ENCODE measurements around the gene GPSM3.

Gene GPSM3

DNA sequence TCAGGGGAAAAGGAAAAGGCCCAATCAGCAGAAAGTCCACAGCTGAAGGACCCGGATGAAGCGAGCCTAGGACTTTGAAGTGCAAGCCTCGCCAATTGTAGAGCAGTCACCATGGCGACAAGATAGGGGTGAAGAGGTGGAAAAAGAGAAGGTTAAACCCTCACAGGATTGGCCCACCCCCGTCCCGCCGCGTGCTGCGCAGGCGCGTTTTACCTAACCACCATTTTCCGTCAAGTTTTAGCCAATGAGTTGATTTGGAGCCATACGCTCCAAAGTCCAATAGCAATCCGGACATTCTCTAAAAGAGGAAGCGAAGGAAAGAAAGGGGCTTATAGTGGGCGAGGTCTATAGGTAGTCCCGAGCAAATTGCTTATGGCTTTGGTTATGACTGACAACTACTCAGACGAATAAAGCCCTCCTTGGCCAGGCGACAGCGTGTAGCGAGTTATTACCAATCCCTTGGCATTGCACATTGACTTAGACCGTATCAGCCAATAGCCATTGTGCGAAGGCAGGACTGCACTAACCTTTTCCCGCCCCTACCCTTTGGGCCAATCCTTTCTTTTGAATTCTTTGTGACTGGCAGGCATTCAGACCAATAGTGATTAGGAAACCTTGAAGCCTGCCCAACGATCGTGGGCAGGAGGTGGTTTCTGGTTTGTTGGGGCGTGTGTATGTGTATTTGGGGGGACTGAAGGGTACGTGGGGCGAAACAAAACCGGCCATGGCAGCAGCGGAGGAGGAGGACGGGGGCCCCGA is 14.5 kb downstream of the GPSM3 start, which contains the start of gene RNF5:
Gene RNF5, plus strand, starts transcription at position 618 of the 759 bp plus-strand sequence. Its CDS starts 107 bp downstream, at position 725.
- intact Hi-C loops (cut with DNase I) = no loop called here
- DNase-seq = peak; percentile 88 to 100 (median 96)

DNA sequence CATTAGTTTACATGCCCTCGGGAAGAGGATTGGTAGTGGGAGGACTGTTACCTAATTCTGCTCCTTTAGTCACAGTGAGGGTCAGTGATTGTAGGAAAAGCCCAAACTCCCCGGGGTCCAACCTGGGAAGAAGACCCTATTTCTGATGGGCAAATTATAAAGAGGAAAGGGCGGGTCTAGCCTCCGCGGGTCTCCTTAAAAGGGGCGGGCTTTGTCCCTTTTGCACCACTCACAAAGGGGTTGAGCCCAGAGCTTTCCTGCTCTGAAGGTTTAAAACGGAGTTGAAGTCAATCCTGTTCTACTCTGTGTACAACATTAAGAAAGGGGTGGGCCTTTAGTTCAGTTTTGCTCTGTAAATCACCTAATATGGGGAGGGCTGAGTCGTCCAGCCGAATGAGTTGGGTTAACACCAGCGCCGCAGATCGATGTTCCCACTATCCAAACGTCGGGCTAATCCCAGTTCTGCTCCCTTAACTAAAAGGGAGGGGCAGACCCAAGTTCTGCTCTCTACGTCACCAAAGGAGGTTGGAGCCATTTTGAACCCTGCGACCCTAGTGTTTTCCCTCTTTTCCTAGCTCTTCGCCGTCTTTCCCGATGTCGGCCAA is 15.2 kb downstream of the GPSM3 start:
- peak in 10 of 42 donors; percentile 38 to 65 (median 49) for DNase-seq
- intact Hi-C loops (cut with DNase I) = no loop called here

DNA sequence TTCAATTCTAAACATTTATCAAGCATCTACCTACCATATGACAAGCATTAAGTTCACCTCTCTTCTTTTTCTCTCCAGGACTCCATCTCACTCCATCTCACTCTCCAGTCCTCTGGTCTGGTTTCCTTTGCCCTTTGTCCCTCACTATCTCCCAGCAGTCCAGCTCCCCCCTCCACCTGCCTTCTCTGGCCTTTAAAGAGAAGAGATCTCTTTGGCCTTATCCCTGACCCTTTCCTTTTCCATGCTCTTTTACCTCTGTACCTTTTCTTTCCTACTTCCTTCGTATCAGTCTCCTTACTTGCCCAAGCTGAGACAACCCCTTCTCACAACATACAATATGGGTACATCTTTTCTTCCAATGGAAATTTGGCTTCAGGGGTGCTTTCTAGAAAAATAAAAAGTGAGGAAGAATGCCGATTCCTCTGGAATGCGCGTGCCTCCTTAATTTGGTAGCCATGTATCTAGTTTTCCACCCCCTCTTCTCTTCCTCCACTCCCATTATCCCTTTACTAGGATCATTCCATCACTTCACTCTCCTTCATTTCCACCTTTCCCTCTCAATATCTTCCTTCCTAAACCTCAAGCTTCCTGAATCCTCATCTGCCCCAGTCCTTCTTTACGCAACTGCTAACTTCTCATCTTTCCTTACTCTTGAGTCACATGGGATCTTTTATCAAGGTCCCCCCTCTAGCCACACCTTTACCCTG is 15.8 kb downstream of the GPSM3 start:
- intact Hi-C loops (cut with DNase I) = no loop called here
- DNase-seq = peak in 1 of 42 donors; percentile 21

DNA sequence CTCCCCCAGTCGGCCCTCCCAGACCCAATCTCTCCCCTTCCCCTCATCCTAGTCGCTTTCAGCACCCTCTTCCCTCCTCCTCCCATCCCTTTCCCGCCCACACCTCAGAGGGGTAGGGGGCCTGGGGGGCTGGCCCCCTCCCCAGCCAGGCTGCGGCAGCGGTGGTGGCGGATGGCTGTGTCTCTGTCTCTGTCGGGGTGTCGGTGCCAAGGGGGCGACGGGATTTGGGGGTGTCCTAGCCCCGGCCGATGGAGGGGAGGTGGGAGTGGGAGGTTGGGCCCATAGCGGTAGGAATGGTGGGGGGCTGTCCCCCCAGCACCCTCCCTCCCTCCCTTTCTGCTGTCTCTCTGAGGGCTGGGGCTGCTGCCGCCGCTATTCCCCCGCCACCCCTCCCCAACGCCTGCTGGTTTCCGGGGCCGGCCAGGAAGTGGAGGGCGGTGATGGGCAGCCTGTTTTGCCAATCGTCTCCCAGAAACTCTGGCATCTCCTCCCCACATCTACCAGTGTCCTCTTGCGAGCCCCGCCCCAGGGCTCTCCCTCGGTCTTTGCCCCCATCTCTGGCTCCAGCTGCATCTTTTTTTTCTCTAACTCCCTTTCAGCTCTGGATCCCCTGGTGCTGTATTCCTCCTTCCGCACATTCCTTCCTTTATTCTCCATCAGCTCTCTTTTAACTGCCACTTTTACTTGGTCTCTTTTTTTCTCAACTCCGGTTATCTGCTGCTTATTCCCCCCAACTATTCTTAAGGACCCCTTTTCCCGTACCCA is 16.6 kb downstream of the GPSM3 start, which contains the start of gene AGPAT1:
Gene AGPAT1, minus strand, starts transcription at position 374 of the 765 bp plus-strand sequence. CDS start 4,588 bp downstream, outside the sequence.
- intact Hi-C loops (cut with DNase I) = no loop called here
- peak; percentile 98 to 100 (median 99) for DNase-seq

DNA sequence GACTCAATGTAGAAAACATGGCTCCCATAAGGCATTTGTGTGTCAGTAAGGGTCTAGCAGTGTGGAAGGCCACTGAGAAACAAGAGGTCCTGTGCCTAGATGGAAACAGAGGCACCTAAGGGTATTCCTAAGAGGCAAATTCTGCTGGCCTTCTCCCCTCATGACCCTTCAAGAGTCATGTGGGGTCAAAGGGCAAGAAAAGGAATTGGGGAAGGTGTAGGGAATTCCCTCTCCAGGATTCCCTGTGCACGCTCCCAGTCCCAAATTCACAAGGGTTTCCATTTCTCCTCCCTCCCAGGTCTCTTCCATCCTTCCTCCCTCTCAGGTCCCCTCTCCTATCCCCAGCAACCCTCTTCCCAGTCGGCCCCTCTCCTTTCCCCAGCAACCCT is 17.1 kb downstream of the GPSM3 start:
- intact Hi-C loops (cut with DNase I) = no loop called here
- DNase-seq = no peak

DNA sequence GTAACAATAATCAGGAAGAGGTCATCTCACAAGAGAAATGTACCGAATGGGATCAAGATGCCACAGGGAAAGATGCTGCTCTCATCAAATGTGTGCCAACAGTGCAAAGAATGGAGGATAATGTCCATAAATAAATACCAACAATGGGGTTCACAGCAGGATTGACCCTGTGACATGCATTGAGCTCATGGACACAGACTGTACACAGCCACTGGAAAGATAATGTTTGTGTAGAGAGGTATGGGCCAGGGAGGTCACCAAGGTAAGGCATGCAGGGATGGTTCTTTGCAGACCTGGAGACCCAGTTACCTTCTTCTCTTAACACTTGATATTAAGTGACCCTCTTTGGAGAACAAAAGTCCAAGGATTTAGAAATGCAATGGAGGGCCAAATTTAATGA is 18.0 kb downstream of the GPSM3 start:
- no peak for DNase-seq
- intact Hi-C loops (cut with DNase I) = no loop called here

DNA sequence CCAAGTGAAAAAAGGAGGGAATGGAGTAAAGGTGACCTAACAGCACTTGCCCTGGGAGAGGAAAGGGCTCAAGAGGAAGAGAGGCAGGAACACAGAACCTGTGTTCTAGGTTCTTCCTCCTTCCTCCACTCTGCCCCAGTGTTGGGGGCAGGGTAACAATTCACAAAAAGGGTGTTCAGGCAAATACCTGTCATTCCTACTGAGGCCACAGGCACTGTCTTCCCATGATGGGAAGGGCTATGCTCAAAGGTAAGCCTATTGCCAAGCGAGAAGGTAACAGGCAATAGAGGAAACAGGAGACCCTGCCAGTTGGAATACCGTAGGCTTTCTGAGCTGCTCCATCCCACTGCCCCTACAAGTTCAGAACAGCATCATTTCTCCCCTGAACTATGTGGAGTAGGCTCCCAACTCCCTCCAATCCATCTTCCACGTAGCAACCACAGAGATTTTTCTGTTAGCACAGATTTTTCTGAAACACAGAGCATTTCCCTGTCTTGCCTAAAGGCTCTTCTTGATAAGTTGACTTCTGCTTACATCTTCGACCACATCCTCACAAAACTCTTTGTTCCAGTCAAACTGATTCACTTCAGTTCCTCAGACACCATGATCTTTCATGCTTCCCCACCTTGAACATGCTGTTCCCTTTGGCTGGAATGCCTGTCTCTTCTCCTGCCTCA is 19.3 kb downstream of the GPSM3 start:
- intact Hi-C loops (cut with DNase I) = no loop called here
- DNase-seq = no peak

DNA sequence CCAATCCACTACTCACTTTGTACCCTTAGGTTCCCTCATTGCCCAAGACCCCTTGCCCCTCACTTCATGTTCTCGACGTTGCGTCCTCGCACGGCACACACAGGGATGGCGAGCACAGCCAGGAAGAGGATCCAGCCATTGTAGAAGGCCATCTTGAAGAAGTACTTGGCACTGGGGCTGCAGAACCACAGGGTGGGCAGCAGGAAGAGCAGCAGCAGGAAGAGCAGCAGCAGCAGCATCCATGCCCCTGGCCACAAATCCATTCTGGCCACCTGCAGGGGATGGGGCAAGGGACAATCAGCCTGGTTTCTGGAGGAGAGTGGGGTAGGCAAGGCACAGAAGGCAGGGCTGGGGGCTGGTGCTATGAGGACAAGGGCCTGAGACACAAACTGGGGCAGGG is 21.2 kb downstream of the GPSM3 start:
- no peak for DNase-seq
- intact Hi-C loops (cut with DNase I) = no loop called here

DNA sequence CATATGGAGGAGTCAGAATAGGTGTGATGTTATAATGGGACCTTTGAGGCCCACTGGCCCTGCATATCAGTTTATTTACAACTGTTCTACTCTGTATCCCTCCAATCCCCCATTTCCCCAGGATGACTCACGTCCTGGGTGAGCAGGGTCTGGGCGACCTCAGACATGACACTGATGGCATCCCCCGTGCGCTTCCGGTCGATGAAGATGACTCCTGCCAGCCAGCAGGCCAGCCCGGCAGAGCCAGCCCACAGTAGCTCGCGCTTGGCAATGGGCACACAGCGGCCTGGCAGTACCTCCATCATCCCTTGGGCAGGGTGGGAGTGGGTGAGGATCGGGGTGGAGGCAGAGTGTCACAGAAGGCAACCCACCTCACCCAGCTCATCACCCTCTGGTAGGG is 22.1 kb downstream of the GPSM3 start:
- intact Hi-C loops (cut with DNase I) = no loop called here
- DNase-seq = no peak

DNA sequence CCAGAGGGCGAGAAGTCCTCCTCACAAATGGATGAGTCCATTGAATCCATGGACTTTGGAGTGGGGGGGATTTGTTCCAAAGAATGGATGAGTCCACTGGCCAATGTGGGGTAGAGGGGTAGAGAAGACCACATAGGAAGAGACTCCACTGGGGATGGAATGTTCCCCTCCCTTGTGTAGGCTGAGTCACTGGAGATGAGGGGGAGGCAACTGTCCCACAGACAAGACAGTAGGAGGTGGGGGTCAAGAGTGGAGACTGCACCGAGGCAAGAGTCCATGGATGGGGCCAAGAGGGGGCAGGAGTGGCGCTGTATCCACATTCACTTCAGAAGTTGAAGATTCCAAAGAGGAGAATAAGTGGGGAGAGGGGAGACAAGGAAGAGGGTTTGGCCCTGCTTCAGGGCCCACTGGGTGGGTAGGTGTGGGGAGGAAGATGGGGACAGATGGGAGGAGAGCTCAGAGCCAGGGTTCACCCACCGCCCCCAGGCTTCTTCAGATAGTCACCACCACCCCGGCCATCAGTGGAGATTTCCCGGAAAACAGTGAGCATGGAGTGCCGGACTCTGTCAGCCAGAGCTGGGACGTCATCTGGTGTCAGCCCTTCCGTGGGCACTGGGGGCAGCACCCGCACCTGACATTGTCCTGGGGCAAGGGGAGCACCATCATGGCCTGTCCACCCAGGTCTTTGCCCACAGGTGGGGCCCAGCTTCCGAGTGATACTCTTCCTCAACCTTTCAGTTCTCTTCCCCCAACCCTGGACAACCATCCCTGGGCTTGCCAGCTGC is 23.4 kb downstream of the GPSM3 start:
- DNase-seq = peak in 2 of 42 donors; percentile 17 to 27
- intact Hi-C loops (cut with DNase I) = no loop called here

DNA sequence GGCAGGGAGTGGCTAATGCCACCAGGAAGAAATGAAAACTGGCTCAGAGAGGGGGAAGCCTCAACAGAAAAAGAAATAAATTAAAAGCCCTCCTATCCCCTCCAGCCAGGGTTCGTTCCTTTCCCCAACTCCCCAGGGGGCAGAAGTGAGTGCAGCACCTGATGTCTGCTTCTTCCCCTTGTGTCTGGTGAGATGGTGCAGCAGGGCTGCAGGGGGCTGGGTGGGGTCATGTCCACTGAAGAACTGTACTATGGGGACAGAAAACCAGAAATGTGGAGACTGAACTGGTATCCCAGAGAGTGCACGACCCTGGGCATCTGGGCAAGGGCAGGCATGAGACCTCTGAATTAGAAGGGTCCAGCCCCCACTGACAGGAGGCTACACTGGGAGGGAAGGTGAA is 24.1 kb downstream of the GPSM3 start:
- intact Hi-C loops (cut with DNase I) = no loop called here
- peak in 1 of 42 donors; percentile 40 for DNase-seq

DNA sequence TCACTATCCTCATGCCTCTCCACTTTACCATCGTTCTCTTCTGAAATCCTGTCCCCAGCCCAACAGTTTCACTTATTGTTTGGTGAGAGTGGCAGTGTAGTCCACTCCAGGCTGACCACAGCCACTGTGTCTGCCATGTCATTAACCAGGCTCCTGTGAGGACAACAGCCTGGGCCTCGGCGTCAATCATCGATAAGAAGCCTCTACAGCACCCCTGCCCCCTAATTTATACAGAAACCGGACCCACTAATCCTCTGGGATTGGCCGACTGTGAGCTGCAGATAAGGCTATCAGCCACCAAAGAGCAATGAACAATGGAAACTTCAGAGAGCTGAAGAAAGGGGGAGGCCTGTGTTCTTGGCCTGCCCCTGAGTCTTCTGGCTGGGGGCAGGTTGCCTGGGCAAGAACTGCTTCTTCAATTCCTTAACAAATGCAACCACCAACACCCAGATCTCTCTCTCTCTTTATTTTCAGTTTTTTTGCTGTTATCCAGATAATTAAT is 24.6 kb downstream of the GPSM3 start:
- DNase-seq = no peak
- intact Hi-C loops (cut with DNase I) = no loop called here

DNA sequence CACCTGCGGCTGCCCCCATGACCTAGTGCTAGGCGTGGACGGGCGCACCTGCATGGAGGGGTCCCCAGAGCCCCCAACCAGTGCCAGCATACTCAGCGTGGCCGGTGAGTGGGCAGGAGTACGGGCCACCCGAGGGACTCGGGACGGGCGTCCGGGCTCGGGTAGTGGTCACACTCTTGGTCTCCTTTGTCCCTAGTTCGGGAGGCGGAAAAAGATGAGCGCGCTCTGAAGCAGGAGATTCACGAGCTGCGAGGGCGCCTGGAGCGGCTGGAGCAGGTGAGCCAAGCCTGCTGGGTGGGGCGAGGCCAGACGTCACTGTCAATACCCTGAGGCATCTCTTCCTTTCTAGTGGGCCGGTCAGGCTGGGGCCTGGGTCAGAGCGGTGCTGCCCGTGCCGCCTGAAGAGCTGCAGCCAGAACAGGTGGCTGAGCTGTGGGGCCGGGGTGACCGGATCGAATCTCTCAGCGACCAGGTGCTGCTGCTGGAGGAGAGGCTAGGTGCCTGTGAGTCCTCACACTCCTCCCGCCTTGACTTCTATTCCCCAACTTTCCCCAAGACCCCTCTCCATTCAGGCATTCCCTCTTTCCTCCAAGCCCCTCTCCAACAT is 25.2 kb downstream of the GPSM3 start:
- no peak for DNase-seq
- intact Hi-C loops (cut with DNase I) = no loop called here

DNA sequence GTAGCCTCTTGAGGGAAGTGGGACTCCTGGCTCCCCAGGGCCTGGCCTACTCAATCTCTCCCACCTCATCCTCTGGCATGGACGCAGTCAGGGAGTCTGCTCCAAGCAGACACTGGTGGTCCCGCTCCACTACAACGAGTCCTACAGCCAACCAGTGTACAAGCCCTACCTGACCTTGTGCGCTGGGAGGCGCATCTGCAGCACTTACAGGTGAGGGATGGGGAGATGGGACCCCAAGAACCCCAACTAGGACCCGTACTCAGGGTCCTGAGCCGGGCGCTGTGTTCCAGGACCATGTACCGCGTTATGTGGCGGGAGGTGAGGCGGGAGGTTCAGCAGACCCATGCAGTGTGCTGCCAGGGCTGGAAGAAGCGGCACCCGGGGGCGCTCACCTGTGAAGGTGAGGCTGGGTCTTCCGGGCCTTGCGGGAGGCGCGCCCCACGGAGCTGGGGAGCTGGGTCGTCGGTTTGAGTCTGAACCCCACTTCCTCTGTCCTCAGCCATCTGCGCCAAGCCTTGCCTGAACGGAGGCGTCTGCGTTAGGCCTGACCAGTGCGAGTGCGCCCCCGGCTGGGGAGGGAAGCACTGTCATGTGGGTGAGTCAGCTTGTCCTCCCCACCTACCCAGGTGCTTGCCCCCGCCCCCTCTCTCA is 25.9 kb downstream of the GPSM3 start:
- intact Hi-C loops (cut with DNase I) = no loop called here
- peak in 2 of 42 donors; percentile 16 to 32 for DNase-seq

DNA sequence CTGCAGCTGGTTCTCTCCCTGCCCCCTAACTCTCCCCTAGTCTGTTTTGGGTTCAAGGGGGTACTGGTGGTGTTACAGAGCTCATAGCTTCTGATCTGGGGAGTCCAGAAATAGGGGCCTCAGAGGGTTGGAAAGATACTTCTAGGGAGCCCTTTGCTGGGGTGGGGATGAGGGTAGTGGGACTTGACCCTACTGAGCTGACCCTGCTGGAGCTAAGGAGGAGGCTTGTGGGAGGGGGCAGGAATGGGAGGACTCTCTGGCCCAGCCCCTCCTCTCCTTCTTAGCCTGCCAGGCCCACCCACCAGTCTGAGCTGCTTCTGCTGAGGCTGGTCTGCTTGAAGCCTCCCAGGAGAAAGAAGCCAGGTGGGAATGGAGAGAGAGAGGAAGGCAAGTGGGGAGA is 28.1 kb downstream of the GPSM3 start, which contains the start of gene EGFL8:
Gene EGFL8, plus strand, starts transcription at position 301 of the 400 bp plus-strand sequence. CDS start 1,571 bp downstream, outside the sequence.
- no peak for DNase-seq
- intact Hi-C loops (cut with DNase I) = no loop called here

DNA sequence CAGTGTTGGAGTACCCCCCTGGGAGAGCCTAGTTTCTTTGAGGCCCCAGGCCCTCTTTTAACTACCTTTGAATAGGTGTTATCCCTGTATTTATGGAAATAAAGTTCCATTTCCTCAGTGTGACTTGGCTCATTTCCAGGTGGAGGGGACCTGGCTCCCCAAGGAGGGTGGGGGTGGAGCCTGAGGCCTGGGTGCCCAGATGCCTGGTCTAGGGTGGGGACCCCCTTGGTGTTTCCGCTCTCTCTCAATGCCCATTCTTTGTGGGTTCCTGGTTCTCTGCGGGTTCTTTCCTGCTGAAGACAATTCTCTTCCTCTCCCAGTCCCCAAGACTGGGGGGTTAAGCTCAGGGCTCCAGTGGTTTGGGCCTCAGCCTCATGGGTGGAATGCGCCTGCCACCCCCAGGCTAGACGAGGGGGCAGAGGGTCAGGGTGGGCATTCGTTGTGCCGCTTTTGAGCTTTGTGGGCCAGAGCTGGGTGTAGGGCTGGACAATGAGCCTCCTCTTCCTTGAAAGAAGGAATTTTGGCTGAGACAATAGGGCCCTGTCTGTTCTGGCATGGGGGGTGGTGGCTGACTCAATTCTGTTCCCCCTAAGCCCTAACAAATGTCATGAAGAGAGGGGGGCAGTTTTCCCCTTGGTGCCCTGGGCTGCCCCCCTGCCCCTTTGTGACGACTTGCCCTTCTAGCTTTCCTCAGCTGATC is 28.7 kb downstream of the GPSM3 start:
- intact Hi-C loops (cut with DNase I) = no loop called here
- peak in 27 of 42 donors; percentile 27 to 74 (median 51) for DNase-seq

Measured in head of caudate nucleus (tissue), 42 donors.